Measurements from ENCODE around the gene PLEKHM3. TPM values are rescaled to one million over a fixed set of nuclear protein-coding genes. Genes with fewer than 3 reads are reported as not detected.

Gene PLEKHM3
- total and polyA plus RNA-seq, 7 donors = 1.2 to 47.9 (median 29.1) TPM

DNA sequence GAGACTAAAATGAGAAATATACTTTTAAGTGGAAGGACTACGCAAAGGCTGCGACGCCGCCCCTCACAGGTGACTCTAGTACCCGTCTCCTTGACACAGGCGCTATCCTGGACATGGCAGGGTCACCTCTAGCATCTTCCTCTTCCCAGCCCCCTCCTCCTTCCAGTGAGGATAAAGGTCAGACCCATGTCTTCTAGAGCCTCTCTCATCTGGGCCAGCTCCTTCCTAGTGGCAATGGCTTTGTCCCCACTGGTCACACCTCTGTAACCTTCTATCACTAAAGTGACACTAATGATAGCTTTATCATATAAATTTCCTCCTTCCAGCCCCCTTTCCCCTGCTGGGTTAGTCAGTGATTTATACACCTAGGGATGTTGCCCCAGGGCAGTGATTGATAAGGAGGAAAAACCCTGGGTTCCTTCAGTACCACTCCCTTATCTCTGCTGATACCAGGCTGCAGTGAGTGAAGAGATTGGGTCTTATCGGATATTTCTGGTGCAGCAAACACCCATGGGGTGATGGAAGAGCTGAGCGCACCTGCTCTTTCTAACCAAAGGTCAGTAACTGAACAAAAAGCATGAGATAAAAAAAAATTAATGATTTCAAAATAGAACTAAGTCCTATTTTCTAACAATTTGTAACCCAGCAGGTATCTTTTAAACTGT, 193.6 kb downstream of the PLEKHM3 start:
- 23 to 74% methylated on average over 8 of the region's 8 CpGs for WGBS, 2 donors
- no peak for TF ChIP-seq POLR2A (IDR thresholded peaks at IDR 0.05)
- TF ChIP-seq, protein P1, sequence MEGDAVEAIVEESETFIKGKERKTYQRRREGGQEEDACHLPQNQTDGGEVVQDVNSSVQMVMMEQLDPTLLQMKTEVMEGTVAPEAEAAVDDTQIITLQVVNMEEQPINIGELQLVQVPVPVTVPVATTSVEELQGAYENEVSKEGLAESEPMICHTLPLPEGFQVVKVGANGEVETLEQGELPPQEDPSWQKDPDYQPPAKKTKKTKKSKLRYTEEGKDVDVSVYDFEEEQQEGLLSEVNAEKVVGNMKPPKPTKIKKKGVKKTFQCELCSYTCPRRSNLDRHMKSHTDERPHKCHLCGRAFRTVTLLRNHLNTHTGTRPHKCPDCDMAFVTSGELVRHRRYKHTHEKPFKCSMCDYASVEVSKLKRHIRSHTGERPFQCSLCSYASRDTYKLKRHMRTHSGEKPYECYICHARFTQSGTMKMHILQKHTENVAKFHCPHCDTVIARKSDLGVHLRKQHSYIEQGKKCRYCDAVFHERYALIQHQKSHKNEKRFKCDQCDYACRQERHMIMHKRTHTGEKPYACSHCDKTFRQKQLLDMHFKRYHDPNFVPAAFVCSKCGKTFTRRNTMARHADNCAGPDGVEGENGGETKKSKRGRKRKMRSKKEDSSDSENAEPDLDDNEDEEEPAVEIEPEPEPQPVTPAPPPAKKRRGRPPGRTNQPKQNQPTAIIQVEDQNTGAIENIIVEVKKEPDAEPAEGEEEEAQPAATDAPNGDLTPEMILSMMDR (IDR thresholded peaks at IDR 0.05) = no peak
- TF ChIP-seq POLR2AphosphoS5 (IDR thresholded peaks at IDR 0.05) = no peak
- TF ChIP-seq EP300 (IDR thresholded peaks at IDR 0.05) = no peak
- H3K36me3 ChIP-seq = no peaks in the 10 kb centered on the region
- H3K27ac ChIP-seq = no peak overlapping the region
- H3K27me3 ChIP-seq = no peaks in the 10 kb centered on the region
- DNase-seq = no peak
- peaks cover 3 to 39% (median 34%) of the 10 kb centered on the region in 4 donors for H3K4me1 ChIP-seq
- intact Hi-C loops (cut with DNase I) = no loop called here
- H3K9me3 ChIP-seq = no peaks in the 10 kb centered on the region
- no peak overlapping the region for H3K4me3 ChIP-seq

DNA sequence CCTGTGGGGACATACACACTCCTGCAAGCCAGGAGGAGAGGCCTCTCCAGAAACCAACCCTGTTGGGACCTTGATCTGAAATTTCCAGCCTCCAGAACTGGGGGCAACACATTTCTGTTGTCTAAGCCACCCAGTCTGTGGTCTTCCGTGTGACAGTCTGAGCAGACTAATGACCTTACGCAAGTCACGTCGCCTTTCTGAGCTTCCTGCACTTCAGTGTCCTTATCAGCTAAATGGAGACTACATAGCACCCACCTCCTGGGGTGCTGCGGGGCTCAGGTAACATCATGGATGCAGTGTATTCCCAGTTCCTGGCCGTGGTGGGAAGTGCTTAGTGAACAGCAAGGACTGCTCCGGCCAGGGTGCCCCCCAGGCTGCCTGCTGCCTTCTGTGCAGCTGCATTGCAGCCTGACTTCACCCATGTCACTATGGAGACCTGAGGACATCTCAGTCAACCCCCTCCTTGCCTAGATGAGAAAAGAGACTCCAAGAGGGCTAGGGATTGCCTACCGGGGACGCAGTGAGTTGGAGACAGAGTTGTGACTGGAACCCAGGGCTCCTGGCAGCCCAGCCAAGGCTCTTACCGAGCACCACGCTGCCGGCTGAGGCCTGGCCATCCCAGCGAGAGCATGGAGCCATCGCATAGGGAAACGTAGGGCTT, 194.4 kb downstream of the PLEKHM3 start:
- TF ChIP-seq, protein P1 (IDR thresholded peaks at IDR 0.05) = no peak
- TF ChIP-seq EP300 (IDR thresholded peaks at IDR 0.05) (no peak), POLR2AphosphoS5 (IDR thresholded peaks at IDR 0.05) (no peak), POLR2A (IDR thresholded peaks at IDR 0.05) (no peak)
- WGBS, 2 donors = 75 to 89% methylated on average over 15 of the region's 15 CpGs
- H3K9me3 ChIP-seq = no peaks in the 10 kb centered on the region

DNA sequence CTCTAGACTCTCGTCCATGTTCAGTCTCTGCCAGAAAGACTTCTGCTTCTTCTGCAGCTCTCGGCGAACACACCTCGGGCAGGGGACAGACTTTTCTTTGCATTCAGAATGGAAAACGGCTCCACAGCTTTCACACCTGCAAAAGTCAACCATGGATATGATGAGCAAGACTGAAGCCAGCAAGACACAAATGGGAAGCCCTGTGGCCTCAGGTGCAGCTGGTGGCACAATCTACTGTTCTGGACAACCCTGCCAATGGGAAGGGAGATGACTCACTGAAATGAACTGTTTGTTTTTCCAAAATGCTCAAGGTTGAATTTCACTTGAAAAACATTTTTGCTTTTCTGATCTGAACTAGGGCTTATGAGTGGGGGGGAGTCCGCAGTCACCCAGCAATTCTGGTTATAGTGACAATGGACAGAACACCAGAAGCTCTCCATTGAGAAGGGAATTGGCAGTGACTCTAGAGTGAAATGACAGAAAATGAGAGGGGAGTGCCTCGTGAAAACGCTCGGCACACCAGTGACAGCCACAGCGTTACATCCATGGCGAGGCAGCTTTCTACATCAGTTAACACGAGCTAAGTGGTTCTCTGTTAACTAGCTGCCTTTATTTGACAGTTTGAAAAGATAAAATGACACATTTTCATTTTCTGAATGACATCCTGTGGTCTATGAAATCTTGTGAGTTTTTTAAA, 196.8 kb downstream of the PLEKHM3 start:
- peak overlapping the region in 3 of 4 donors; percentile 81 to 89 (median 81) for H3K27ac ChIP-seq

More for the DNA sequence above, 194.4 kb downstream of the PLEKHM3 start:
- DNase-seq = no peak
- H3K27me3 ChIP-seq = no peaks in the 10 kb centered on the region
- no peaks in the 10 kb centered on the region for H3K36me3 ChIP-seq
- peaks cover 3 to 39% (median 35%) of the 10 kb centered on the region in 4 donors for H3K4me1 ChIP-seq
- H3K4me3 ChIP-seq = no peak overlapping the region
- H3K27ac ChIP-seq = no peak overlapping the region
- intact Hi-C loops (cut with DNase I) = no loop called here

DNA sequence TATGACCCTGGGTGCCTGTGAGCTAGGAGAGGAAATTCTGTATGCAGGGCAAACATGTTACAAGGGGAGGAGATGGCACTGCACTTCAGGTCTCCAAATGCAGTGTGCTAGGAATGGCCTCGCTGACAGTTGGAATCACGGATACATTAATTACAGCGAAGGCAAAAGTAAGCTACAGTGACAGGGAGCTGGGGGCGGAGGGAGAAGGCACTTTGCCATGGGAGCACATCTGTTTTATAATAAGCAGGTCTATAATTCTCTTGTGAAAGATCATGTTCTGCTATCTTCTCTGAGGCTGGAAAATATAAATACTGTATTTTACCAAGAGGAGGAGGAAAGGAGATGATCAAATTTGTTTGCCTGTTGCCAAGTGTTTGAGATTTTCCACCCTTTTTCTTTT, 199.3 kb downstream of the PLEKHM3 start:
- peak in 2 of 4 donors; percentile 18 to 23 for TF ChIP-seq EP300 (IDR thresholded peaks at IDR 0.05)
- TF ChIP-seq, protein P1 (IDR thresholded peaks at IDR 0.05) = no peak
- no peak for TF ChIP-seq POLR2A (IDR thresholded peaks at IDR 0.05)
- peak; percentile 65 to 85 (median 84) for TF ChIP-seq POLR2AphosphoS5 (IDR thresholded peaks at IDR 0.05)
- Histone ChIP-seq H3K9me3 (no peaks in the 10 kb centered on the region), H3K27ac (peak overlapping the region; percentile 73 to 89 (median 81)), H3K27me3 (no peaks in the 10 kb centered on the region), H3K4me1 (peaks cover 3 to 57% (median 56%) of the 10 kb centered on the region in 4 donors), H3K4me3 (peak overlapping the region in 1 of 4 donors; percentile 14), H3K36me3 (no peaks in the 10 kb centered on the region)
- peak; percentile 91 for DNase-seq
- WGBS, 2 donors = 78 to 91% methylated on average over 4 of the region's 4 CpGs
- intact Hi-C loops (cut with DNase I) = loop anchor here (1.0 to 5.0 kb wide), 4 partner anchors 57 to 564 kb away; partner anchors contain the start of gene FZD5

More for the DNA sequence above, 196.8 kb downstream of the PLEKHM3 start:
- Histone ChIP-seq H3K4me3 (no peak overlapping the region), H3K27me3 (no peaks in the 10 kb centered on the region), H3K4me1 (peaks cover 3 to 57% (median 56%) of the 10 kb centered on the region in 4 donors), H3K36me3 (no peaks in the 10 kb centered on the region), H3K9me3 (no peaks in the 10 kb centered on the region)
- DNase-seq = no peak
- TF ChIP-seq, protein P1 (IDR thresholded peaks at IDR 0.05) = no peak
- TF ChIP-seq POLR2A (IDR thresholded peaks at IDR 0.05) (no peak), POLR2AphosphoS5 (IDR thresholded peaks at IDR 0.05) (no peak), EP300 (IDR thresholded peaks at IDR 0.05) (no peak)
- 39 to 80% methylated on average over 12 of the region's 12 CpGs for WGBS, 2 donors
- intact Hi-C loops (cut with DNase I) = loop anchor here (5.0 kb wide), 2 partner anchors 144 to 566 kb away; no protein-coding TSS in a partner anchor
